Thyroid gland (tissue), 4 donors: Measurements from ENCODE around the gene LRTM1. TPM values are rescaled to one million over a fixed set of nuclear protein-coding genes. Genes with fewer than 3 reads are reported as not detected.

ENCODE experiments used
- DNase-seq, 2 donors: peaks; one replicate each; pipeline ENCODE4 v3.0.0-alpha.2; 2019
- H3K27ac ChIP-seq, 3 donors: fragments of 200-600 bp; sonication (generic); 1 replicate in 2 of 3; 2 replicates in 1 of 3; pipeline ENCODE4 v1.5.1; 2016 to 2019; ENCODE audit warnings: mild to moderate bottlenecking in 1 of 3, moderate library complexity in 1 of 3
- H3K27me3 ChIP-seq: fragments of 200-600 bp; sonication (generic); one replicate; pipeline ENCODE4 v1.5.1; 2019
- H3K36me3 ChIP-seq, 2 donors: fragments of 200-600 bp; sonication (generic); one replicate each; pipeline ENCODE4 v1.5.1; 2016 to 2019
- H3K4me1 ChIP-seq, 2 donors: fragments of 200-600 bp; sonication (generic); one replicate each; pipeline ENCODE4 v1.5.1; 2017 to 2019
- H3K4me3 ChIP-seq, 3 donors: fragments of 200-600 bp; sonication (generic); replicated peaks in 1 of 3; 1 replicate in 2 of 3; 2 replicates in 1 of 3; pipeline ENCODE4 v1.5.1; 2016; ENCODE audit warnings: mild to moderate bottlenecking in 1 of 3
- H3K9me3 ChIP-seq: fragments of 200-600 bp; sonication (generic); one replicate; pipeline ENCODE4 v1.5.1; 2017
- CTCF ChIP-seq, 6 experiments: fragments of 200-600 bp in 3 of 6; fragments of 450-650 bp in 3 of 6; sonication (generic) in 3 of 6; IDR thresholded peaks; one replicate each; pipeline ENCODE4 v1.5.1; 2016 to 2019; ENCODE audit warnings: antibody characterized with exemption in 6 of 6, mild to moderate bottlenecking in 2 of 6, inconsistent platforms in 1 of 6, moderate library complexity in 1 of 6
- POLR2A ChIP-seq, 2 donors: fragments of 450-650 bp; IDR thresholded peaks; one replicate each; pipeline ENCODE4 v1.6.1; 2017; ENCODE audit warnings: antibody characterized with exemption in 2 of 2, mild to moderate bottlenecking in 2 of 2, moderate library complexity in 1 of 2
- WGBS, 2 donors: methylation state at CpG; one replicate each; pipeline ENCODE4 v1.1.5; 2017; 5-methylcytosine and 5-hydroxymethylcytosine counted together
- intact Hi-C: fragments of 100-400 bp; cut with DNase I; formaldehyde crosslinking; loops from one replicate; pipeline ENCODE4 v1.15.1; 2023
- total RNA-seq, 4 donors: library from RNA; depleted of rRNA; stranded (reverse); fragments of >200 nt; gene quantifications; one replicate each; pipeline ENCODE4 v1.2.3, GENCODE V29; 2016

LRTM1 gene
- total RNA-seq, 4 donors from 2014 or later, result not detected

- H3K4me1 ChIP-seq, result no peaks in the 10 kb centered on the region
- no peaks in the 10 kb centered on the region for H3K27me3 ChIP-seq
- DNase-seq, result no peak
- 89 to 93% methylated on average over 3 of the region's 3 CpGs for WGBS, 2 donors
- H3K36me3 ChIP-seq, result no peaks in the 10 kb centered on the region
- H3K9me3 ChIP-seq, result no peaks in the 10 kb centered on the region
- no peak for TF ChIP-seq CTCF (IDR thresholded peaks at IDR 0.05)
- TF ChIP-seq POLR2A (IDR thresholded peaks at IDR 0.05), result no peak
- no peak overlapping the region for H3K27ac ChIP-seq
- no peak overlapping the region for H3K4me3 ChIP-seq
- intact Hi-C loops, result no loop called here
Measured at GRCh38 chr3:54935869-54936268, 8.0 kb upstream of the LRTM1 start.

GRCh38 chr3:54932606-54933005 lies 4.7 kb upstream of the LRTM1 start:
- 70 to 76% methylated on average over 4 of the region's 4 CpGs for WGBS, 2 donors
- H3K36me3 ChIP-seq, result no peaks in the 10 kb centered on the region
- no peaks in the 10 kb centered on the region for H3K27me3 ChIP-seq
- DNase-seq, result no peak
- H3K27ac ChIP-seq, result no peak overlapping the region
- H3K4me1 ChIP-seq, result no peaks in the 10 kb centered on the region
- TF ChIP-seq POLR2A (IDR thresholded peaks at IDR 0.05), result no peak
- TF ChIP-seq CTCF (IDR thresholded peaks at IDR 0.05), result no peak
- intact Hi-C loops, result no loop called here
- no peak overlapping the region for H3K4me3 ChIP-seq
- H3K9me3 ChIP-seq, result no peaks in the 10 kb centered on the region

GRCh38 chr3:54931182-54931581 lies 3.3 kb upstream of the LRTM1 start:
- H3K4me1 ChIP-seq, result no peaks in the 10 kb centered on the region
- intact Hi-C loops, result no loop called here
- no peaks in the 10 kb centered on the region for H3K27me3 ChIP-seq
- H3K4me3 ChIP-seq, result no peak overlapping the region
- H3K27ac ChIP-seq, result no peak overlapping the region
- no peak for TF ChIP-seq CTCF (IDR thresholded peaks at IDR 0.05)
- TF ChIP-seq POLR2A (IDR thresholded peaks at IDR 0.05), result no peak
- 77 to 78% methylated on average over 4 of the region's 4 CpGs for WGBS, 2 donors
- H3K9me3 ChIP-seq, result no peaks in the 10 kb centered on the region
- H3K36me3 ChIP-seq, result no peaks in the 10 kb centered on the region
- no peak for DNase-seq

- no peak for TF ChIP-seq CTCF (IDR thresholded peaks at IDR 0.05)
- no peak for TF ChIP-seq POLR2A (IDR thresholded peaks at IDR 0.05)
- Histone ChIP-seq H3K4me3 (no peak overlapping the region), H3K4me1 (no peaks in the 10 kb centered on the region), H3K27ac (no peak overlapping the region), H3K36me3 (no peaks in the 10 kb centered on the region), H3K27me3 (no peaks in the 10 kb centered on the region), H3K9me3 (no peaks in the 10 kb centered on the region)
- 96% methylated on average over 11 to 12 of the region's 12 CpGs for WGBS, 2 donors
- DNase-seq, result no peak
- intact Hi-C loops, result no loop called here
Measured at GRCh38 chr3:54918516-54918915, 9.3 kb downstream of the LRTM1 start.

GRCh38 chr3:54917862-54918261 lies 10.0 kb downstream of the LRTM1 start:
- H3K4me3 ChIP-seq, result no peak overlapping the region
- H3K27ac ChIP-seq, result no peak overlapping the region
- no peak for TF ChIP-seq POLR2A (IDR thresholded peaks at IDR 0.05)
- TF ChIP-seq CTCF (IDR thresholded peaks at IDR 0.05), result no peak
- intact Hi-C loops, result no loop called here
- no peaks in the 10 kb centered on the region for H3K27me3 ChIP-seq
- 62 to 78% methylated on average over 4 of the region's 4 CpGs for WGBS, 2 donors
- H3K9me3 ChIP-seq, result no peaks in the 10 kb centered on the region
- H3K4me1 ChIP-seq, result no peaks in the 10 kb centered on the region
- no peak for DNase-seq
- H3K36me3 ChIP-seq, result no peaks in the 10 kb centered on the region
